Ishikawa (cell line): ENCODE measurements around the gene NLGN1.
A peak's percentile ranks its signal among the peaks of the same experiment; 100 is the strongest.

Source experiments
- CEBPB ChIP-seq: IDR thresholded peaks from 2 replicates; pipeline ENCODE4 v1.6.1; 2012
- CREB1 ChIP-seq: IDR thresholded peaks from 2 replicates; pipeline ENCODE4 v1.6.1; 2012; ENCODE audit warnings: low read depth
- EGR1 ChIP-seq: IDR thresholded peaks from 2 replicates; pipeline ENCODE4 v1.6.1; 2012
- EP300 ChIP-seq: IDR thresholded peaks from 2 replicates; pipeline ENCODE4 v1.6.1; 2012; ENCODE audit warnings: borderline replicate concordance
- FOXM1 ChIP-seq: IDR thresholded peaks from 2 replicates; pipeline ENCODE4 v1.6.1; 2012; ENCODE audit warnings: low read depth, borderline replicate concordance
- MAX ChIP-seq: IDR thresholded peaks from 2 replicates; pipeline ENCODE4 v1.6.1; 2012
- NFIC ChIP-seq: IDR thresholded peaks from 2 replicates; pipeline ENCODE4 v1.6.1; 2012
- RAD21 ChIP-seq: IDR thresholded peaks from 2 replicates; pipeline ENCODE4 v1.6.1; 2012; ENCODE audit warnings: low read depth
- REST ChIP-seq: IDR thresholded peaks from 2 replicates; pipeline ENCODE4 v1.6.1; 2012; ENCODE audit warnings: low read depth, mild to moderate bottlenecking
- TAF1 ChIP-seq: IDR thresholded peaks from 2 replicates; pipeline ENCODE4 v1.6.1; 2012; ENCODE audit warnings: low read depth, mild to moderate bottlenecking
- TCF12 ChIP-seq: IDR thresholded peaks from 2 replicates; pipeline ENCODE4 v1.6.1; 2012; ENCODE audit warnings: low read depth
- TEAD4 ChIP-seq: IDR thresholded peaks from 2 replicates; pipeline ENCODE4 v1.6.1; 2012
- USF1 ChIP-seq: IDR thresholded peaks from 2 replicates; pipeline ENCODE4 v1.6.1; 2012
- YY1 ChIP-seq: IDR thresholded peaks from 2 replicates; pipeline ENCODE4 v1.6.1; 2012; ENCODE audit warnings: low read depth
- ZBTB7A ChIP-seq: IDR thresholded peaks from 2 replicates; pipeline ENCODE4 v1.6.1; 2012; ENCODE audit warnings: low read depth

Gene NLGN1

GRCh38 chr3:173529062-173529711, 131.6 kb downstream of the NLGN1 start:
- TF ChIP-seq FOXM1 (no peak), TEAD4 (no peak), TAF1 (no peak), TCF12 (no peak), MAX (peak; percentile 36; the same call in 1 of the 2 replicates), RAD21 (peak; percentile 82)

- TF ChIP-seq ZBTB7A = no peak
- no peak for TF ChIP-seq CREB1
- no peak for TF ChIP-seq REST
- TF ChIP-seq FOXM1 = no peak
- no peak for TF ChIP-seq MAX
- no peak for TF ChIP-seq EGR1
- no peak for TF ChIP-seq CEBPB
- no peak for TF ChIP-seq TAF1
- no peak for TF ChIP-seq USF1
- no peak for TF ChIP-seq TCF12
- TF ChIP-seq YY1 = no peak
- TF ChIP-seq NFIC = no peak
- TF ChIP-seq EP300 = no peak
These were observed 134.1 kb downstream of the NLGN1 start for GRCh38 chr3:173531602-173532001.

- TF ChIP-seq TCF12 (no peak), USF1 (no peak), ZBTB7A (no peak), NFIC (no peak), MAX (no peak), REST (no peak), CREB1 (no peak), YY1 (no peak), TEAD4 (no peak), EP300 (no peak), TAF1 (no peak), FOXM1 (no peak), EGR1 (no peak), CEBPB (no peak), RAD21 (no peak)
These were observed 140.9 kb downstream of the NLGN1 start for GRCh38 chr3:173538410-173538809.

- TF ChIP-seq NFIC (no peak), EGR1 (no peak), CEBPB (no peak), RAD21 (no peak), CREB1 (no peak), YY1 (no peak), REST (no peak)
These were observed 149.5 kb downstream of the NLGN1 start for GRCh38 chr3:173547070-173547469.

- TF ChIP-seq CREB1 (no peak), NFIC (no peak), CEBPB (no peak), REST (no peak), TEAD4 (no peak), EGR1 (no peak), EP300 (no peak)
These were observed 150.7 kb downstream of the NLGN1 start for GRCh38 chr3:173548261-173548660.
